ENCODE results near the gene C16orf90. TPM values are rescaled to one million over a fixed set of nuclear protein-coding genes. Genes with fewer than 3 reads are reported as not detected.

C16orf90 gene
- total RNA-seq, 2 experiments from 2014 or later, result not detected

DNA sequence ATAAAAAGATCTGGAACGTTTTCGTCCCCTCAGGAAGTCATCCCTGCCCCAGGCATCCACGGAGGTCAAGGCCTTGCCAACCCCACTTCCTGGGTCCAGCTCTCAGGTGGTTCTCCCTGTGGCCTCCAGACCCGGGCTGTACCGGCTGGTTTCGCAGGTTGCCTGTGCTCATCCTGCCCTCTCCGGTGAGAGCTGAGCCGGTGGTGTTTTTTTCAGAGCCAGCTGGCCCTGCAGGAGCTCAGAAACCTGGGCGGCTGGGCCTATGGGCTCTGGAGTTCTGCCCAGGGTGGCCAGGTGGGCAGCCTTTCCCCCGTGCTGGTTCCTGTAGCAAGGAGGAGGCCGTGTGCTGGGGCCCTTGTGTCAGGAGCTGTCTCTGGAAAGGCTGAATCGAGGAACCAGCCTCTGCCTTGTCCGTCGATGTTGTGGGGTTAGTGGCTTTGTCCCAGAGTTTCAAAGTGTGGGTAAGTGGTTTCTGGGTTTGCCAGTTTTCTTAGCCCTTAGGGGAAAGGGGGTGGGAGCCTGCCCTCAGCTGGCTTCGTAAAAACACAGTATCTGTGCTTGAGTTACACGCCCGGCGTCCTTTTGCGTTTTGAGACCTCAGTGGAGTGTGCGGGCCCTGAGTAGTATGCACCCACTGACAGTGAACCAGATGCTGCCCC, 23.6 kb downstream of the C16orf90 start:
- Mint-ChIP-seq H3K9me3 (ENCODE audit: low read depth) (no peaks in the 10 kb centered on the region), H3K27ac (no peak overlapping the region), H3K27me3 (no peaks in the 10 kb centered on the region), H3K4me1 (peaks cover 33% of the 10 kb centered on the region), H3K4me3 (no peak overlapping the region), H3K36me3 (ENCODE audit: low read depth) (peaks cover 11% of the 10 kb centered on the region)
- intact Hi-C loops (cut with DNase I, micrococcal nuclease), result no loop called here
- ATAC-seq (no peak), DNase-seq (no peak)
- POLR2A ChIA-PET, result no interaction called here
- CTCF ChIA-PET, result interaction anchor here (0.5 to 0.7 kb wide), 2 partner anchors 24 to 135 kb away, joined by 3 to 6 read pairs; no protein-coding TSS in a partner anchor

DNA sequence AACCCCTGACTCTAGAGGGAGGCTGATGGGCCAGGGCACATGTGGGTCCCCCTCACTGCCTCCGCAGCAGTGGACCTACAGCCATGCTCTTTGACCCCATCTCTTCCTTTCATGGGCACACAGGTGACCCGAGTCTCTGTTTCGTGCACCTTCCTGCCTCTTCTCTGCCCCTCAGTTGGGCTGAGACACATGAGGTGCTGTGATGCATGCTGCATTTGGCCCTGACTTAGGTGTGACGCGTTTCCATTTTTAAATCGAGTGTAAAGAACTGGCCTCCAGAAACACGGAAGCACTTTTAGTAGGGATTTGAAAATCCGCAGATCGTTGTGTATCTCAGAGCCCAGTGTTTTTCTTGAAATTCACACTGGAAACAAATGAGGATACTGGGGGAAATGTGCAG, 24.6 kb downstream of the C16orf90 start:
- POLR2A ChIA-PET, result no interaction called here

DNA sequence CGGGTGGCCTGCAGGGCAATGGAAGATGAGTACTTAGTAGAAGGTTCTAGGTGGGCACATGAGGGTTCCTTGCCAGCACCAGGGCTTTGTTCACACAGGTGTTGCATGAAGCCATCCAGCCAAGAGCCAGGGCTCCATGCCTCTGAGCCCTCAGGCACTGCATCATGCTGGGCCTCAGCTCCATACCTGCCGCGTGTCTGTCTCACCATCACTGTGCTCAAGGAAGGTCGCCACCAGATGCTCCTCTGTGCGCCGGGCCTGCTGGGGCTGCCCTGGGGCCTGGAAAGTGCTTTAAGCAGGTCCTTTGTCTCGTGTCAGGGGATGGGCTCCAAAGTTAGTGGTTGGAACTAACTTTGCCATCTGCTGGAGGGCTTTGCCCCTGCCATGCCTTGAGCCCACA, 25.6 kb downstream of the C16orf90 start:
- peaks cover 45% of the 10 kb centered on the region for H3K4me1 Mint-ChIP-seq
- CTCF ChIA-PET, result no interaction called here
- no peak overlapping the region for H3K4me3 Mint-ChIP-seq
- H3K27me3 Mint-ChIP-seq, result no peaks in the 10 kb centered on the region
- ATAC-seq (no peak), DNase-seq (no peak)
- no peaks in the 10 kb centered on the region for H3K9me3 Mint-ChIP-seq (ENCODE audit: low read depth)
- POLR2A ChIA-PET, result no interaction called here
- peaks cover 26% of the 10 kb centered on the region for H3K36me3 Mint-ChIP-seq (ENCODE audit: low read depth)
- intact Hi-C loops (cut with DNase I, micrococcal nuclease), result no loop called here
- H3K27ac Mint-ChIP-seq, result no peak overlapping the region

More for the DNA sequence above, 24.6 kb downstream of the C16orf90 start:
- Mint-ChIP-seq H3K9me3 (ENCODE audit: low read depth) (no peaks in the 10 kb centered on the region), H3K36me3 (ENCODE audit: low read depth) (peaks cover 21% of the 10 kb centered on the region), H3K27me3 (no peaks in the 10 kb centered on the region), H3K4me1 (peaks cover 41% of the 10 kb centered on the region), H3K4me3 (no peak overlapping the region), H3K27ac (no peak overlapping the region)
- intact Hi-C loops (cut with DNase I, micrococcal nuclease), result no loop called here
- ATAC-seq (no peak), DNase-seq (no peak)
- CTCF ChIA-PET, result no interaction called here

DNA sequence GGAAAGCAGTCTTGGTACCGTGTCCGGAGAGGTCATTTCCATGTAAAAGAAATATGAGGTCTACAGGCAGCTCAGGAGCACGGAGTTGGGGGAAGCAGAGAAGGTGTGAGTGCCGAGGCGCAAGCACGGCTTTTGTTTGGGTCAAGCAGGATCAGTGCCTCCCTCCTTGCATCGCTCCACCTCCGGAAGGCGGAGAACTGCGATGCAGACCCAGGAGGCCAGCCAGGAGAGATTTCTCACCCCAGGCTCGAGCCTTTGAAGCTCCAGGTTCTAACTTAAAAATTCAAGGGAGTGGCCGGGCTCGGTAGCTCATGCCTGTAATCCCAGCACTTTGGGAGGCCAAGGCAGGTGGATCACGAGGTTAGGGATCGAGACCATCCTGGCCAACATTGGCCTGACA, 26.8 kb downstream of the C16orf90 start:
- CTCF ChIA-PET, result interaction anchor here (0.6 kb wide), 2 partner anchors 12 to 106 kb away, joined by 3 to 5 read pairs; no protein-coding TSS in a partner anchor
- Mint-ChIP-seq H3K27me3 (no peaks in the 10 kb centered on the region), H3K27ac (peak overlapping the region; percentile 51), H3K9me3 (ENCODE audit: low read depth) (no peaks in the 10 kb centered on the region), H3K36me3 (ENCODE audit: low read depth) (peaks cover 28% of the 10 kb centered on the region), H3K4me1 (peaks cover 55% of the 10 kb centered on the region), H3K4me3 (no peak overlapping the region)
- intact Hi-C loops (cut with DNase I, micrococcal nuclease), result no loop called here
- POLR2A ChIA-PET, result no interaction called here
- no peak for DNase-seq
- ATAC-seq, result no peak

DNA sequence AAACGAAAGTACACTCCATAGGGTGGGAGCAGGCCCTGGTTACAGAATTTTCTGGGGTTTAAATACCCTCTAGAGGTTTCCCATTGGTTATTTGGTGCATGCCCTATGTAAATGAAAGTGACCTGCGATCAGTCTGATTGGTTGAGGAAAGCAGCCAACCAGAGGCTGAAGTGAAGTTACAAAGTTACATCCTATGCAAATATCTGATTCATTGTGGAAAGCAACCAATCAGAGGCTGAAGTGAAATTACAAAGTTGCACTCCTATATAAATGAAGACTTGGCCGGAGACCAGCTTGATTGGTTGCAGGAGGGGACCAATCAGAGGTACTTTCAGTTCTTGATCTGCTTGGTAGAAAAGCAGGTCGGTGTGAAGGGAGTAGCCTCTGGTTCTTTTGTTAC, 27.4 kb downstream of the C16orf90 start:
- peak; percentile 69 for ATAC-seq
- Mint-ChIP-seq H3K4me1 (peaks cover 50% of the 10 kb centered on the region), H3K36me3 (ENCODE audit: low read depth) (peaks cover 24% of the 10 kb centered on the region), H3K27ac (peak overlapping the region; percentile 51), H3K27me3 (no peaks in the 10 kb centered on the region), H3K9me3 (ENCODE audit: low read depth) (no peaks in the 10 kb centered on the region), H3K4me3 (no peak overlapping the region)
- DNase-seq, result peak; percentile 26
- POLR2A ChIA-PET, result interaction anchor here (0.6 kb wide), 1 partner anchor 464 kb away, joined by 3 read pairs; no protein-coding TSS in a partner anchor
- intact Hi-C loops (cut with DNase I, micrococcal nuclease), result no loop called here
- CTCF ChIA-PET, result interaction anchor here (0.6 kb wide), 1 partner anchor 12 kb away, joined by 3 read pairs; no protein-coding TSS in a partner anchor

DNA sequence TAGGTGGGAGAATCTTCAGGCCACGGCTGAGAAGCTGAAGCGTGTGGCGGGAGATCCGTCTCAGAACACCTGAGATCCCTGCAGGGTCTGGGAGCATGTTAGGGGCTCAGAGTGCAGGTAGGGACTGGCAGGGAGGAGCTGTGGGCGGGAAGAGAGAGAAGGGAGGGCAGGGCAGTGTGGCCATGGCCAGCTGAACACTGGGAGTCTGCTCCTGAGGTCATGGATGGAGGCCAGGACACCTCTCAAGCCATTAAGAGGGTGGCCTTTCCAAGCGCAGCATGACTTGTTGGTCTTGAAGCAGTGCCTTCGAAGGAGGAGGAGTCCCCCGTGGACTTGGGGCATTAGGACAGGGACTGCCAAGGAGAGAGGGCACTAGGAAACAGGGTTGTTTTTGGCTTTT, 28.1 kb downstream of the C16orf90 start:
- peaks cover 18% of the 10 kb centered on the region for H3K36me3 Mint-ChIP-seq (ENCODE audit: low read depth)
- ChIA-PET CTCF (no interaction called here), POLR2A (no interaction called here)
- no peak overlapping the region for H3K27ac Mint-ChIP-seq
- H3K4me1 Mint-ChIP-seq, result peaks cover 46% of the 10 kb centered on the region
- DNase-seq (no peak), ATAC-seq (no peak)
- H3K9me3 Mint-ChIP-seq (ENCODE audit: low read depth), result no peaks in the 10 kb centered on the region
- H3K27me3 Mint-ChIP-seq, result no peaks in the 10 kb centered on the region
- intact Hi-C loops (cut with DNase I, micrococcal nuclease), result no loop called here
- no peak overlapping the region for H3K4me3 Mint-ChIP-seq

DNA sequence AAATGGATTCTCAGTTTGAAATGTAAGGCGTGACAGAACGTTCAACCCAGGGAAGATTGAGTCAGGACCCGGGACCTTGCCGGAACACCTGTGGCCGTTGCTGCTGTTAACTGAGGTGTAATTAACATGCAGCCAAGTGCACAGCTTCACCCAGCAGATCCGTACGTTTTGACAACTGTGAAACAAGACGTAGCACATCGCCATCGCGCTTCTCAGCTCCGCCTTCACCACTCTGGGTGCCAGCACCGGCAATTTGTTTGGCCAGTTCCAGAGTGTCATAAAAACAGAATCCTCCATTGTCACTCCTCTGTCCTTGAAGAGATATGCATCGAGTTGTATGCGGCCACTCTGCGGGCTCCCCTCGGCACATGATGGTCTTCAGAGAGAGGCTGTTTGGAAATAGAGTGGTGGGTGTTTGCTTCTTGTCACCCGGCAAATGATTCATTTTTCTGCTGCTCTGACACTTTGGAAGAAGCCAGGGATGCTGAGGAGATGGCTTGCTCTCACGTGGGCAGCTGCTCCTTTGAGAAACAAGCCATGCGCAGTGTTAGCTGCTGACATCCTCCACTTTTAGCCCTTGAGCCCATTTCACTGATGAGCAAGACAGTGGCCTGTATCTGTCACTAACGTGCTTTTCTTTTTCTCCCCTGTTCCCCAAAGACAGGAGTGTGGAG, 29.2 kb downstream of the C16orf90 start:
- ChIA-PET POLR2A (no interaction called here), CTCF (no interaction called here)
- H3K36me3 Mint-ChIP-seq (ENCODE audit: low read depth), result peaks cover 18% of the 10 kb centered on the region
- H3K27ac Mint-ChIP-seq, result peak overlapping the region; percentile 24
- H3K4me1 Mint-ChIP-seq, result peaks cover 53% of the 10 kb centered on the region
- ATAC-seq, result no peak
- no peak for DNase-seq
- no peaks in the 10 kb centered on the region for H3K9me3 Mint-ChIP-seq (ENCODE audit: low read depth)
- H3K27me3 Mint-ChIP-seq, result no peaks in the 10 kb centered on the region
- intact Hi-C loops (cut with DNase I, micrococcal nuclease), result no loop called here
- H3K4me3 Mint-ChIP-seq, result no peak overlapping the region

DNA sequence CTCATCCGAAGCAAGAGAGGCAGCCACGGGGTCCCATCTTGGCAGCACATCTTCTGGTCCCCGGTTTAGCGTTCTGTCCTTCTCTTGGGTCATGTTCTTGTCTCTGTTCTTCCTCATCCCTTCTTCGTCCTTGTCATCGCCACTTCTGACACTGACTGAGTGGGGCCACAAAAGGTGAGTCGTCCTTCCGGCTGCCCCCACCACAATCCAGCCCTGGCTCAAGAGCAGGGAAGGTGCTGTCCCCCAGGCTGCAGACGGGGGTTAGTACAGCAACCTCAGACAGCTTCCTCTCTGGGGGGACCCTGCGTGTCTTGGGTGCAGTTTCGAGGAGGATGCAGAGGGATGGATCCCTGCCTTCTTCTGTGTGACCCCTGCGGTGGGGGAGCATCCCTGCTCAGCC, 30.0 kb downstream of the C16orf90 start:
- no peaks in the 10 kb centered on the region for H3K27me3 Mint-ChIP-seq
- ChIA-PET POLR2A (no interaction called here), CTCF (no interaction called here)
- ATAC-seq (no peak), DNase-seq (no peak)
- H3K27ac Mint-ChIP-seq, result peak overlapping the region; percentile 31
- peaks cover 18% of the 10 kb centered on the region for H3K36me3 Mint-ChIP-seq (ENCODE audit: low read depth)
- no peaks in the 10 kb centered on the region for H3K9me3 Mint-ChIP-seq (ENCODE audit: low read depth)
- peaks cover 61% of the 10 kb centered on the region for H3K4me1 Mint-ChIP-seq
- intact Hi-C loops (cut with DNase I, micrococcal nuclease), result no loop called here
- no peak overlapping the region for H3K4me3 Mint-ChIP-seq

DNA sequence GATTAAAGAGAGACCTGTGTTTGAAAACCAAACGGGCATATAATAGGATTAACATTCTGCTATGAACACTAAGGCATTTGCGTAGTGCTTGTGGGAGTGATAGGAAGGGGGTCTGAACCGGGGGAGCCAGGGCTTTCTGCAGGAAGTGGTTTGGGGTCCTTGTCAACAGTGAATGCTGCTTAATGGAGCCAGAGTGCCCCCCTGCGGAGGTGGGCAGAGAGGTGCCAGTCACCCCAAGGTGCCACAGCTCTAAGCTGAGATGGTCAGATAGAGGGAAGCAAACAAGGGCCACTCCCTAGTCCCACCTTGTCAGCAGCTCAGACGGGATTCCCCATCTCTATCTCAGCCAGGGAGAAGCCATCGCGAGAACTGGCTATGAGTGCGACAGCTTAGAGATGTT, 34.1 kb downstream of the C16orf90 start:
- no peak for ATAC-seq
- Mint-ChIP-seq H3K27ac (no peak overlapping the region), H3K36me3 (ENCODE audit: low read depth) (peaks cover 11% of the 10 kb centered on the region), H3K4me1 (peaks cover 59% of the 10 kb centered on the region), H3K27me3 (no peaks in the 10 kb centered on the region), H3K4me3 (no peak overlapping the region), H3K9me3 (ENCODE audit: low read depth) (no peaks in the 10 kb centered on the region)
- POLR2A ChIA-PET, result no interaction called here
- DNase-seq, result peak; percentile 59
- intact Hi-C loops (cut with DNase I, micrococcal nuclease), result loop anchor here in 1 of 2 experiments (5.0 kb wide), 1 partner anchor 269 kb away; no protein-coding TSS in a partner anchor
- CTCF ChIA-PET, result interaction anchor here (0.6 kb wide), 1 partner anchor 252 kb away, joined by 3 read pairs; no protein-coding TSS in a partner anchor

DNA sequence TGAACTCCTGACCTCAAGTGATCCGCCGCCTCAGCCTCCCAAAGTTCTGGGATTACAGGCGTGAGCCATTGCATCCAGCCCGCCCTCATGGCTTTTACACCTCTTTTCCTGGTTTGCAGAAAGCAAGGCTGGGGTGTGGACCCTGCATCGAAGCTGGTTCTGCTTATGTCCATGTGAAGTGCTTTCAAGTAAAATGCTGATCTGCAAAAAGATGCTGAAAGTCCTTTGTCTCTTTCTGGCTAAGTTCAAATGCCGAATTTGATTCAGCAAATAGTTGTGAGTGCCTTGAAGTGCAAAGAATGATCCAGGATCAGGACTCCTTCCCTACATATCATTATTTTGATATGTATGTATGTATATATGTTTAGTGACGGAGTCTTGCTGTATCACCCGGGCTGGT, 34.7 kb downstream of the C16orf90 start:
- Mint-ChIP-seq H3K36me3 (ENCODE audit: low read depth) (peaks cover 6% of the 10 kb centered on the region), H3K27me3 (no peaks in the 10 kb centered on the region), H3K4me1 (peaks cover 56% of the 10 kb centered on the region), H3K9me3 (ENCODE audit: low read depth) (no peaks in the 10 kb centered on the region), H3K4me3 (no peak overlapping the region), H3K27ac (no peak overlapping the region)
- POLR2A ChIA-PET, result no interaction called here
- CTCF ChIA-PET, result no interaction called here
- ATAC-seq, result no peak
- DNase-seq, result no peak
- intact Hi-C loops (cut with DNase I, micrococcal nuclease), result loop anchor here in 1 of 2 experiments (5.0 kb wide), 1 partner anchor 268 kb away; no protein-coding TSS in a partner anchor

DNA sequence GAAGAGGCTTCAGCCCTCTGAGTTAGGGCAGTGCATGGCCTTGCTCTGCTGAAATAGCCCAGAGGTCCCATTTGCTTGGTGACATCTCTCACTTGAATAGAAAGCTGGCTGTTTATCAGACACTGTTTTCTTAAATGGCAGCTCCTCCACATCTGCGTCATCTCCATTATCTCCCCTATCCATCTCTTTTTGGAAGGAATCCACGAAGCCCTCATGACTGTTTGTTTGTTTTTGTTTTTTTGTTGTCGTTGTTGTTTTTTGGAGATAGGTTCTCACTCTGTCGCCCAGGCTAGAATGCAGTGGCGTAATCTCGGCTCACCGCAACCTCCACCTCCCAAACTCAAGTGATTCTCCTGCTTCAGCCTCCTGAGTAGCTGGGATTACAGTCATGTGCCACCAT, 35.2 kb downstream of the C16orf90 start:
- intact Hi-C loops (cut with DNase I, micrococcal nuclease), result loop anchor here in 1 of 2 experiments (5.0 kb wide), 1 partner anchor 268 kb away; no protein-coding TSS in a partner anchor
- Mint-ChIP-seq H3K9me3 (ENCODE audit: low read depth) (no peaks in the 10 kb centered on the region), H3K4me3 (no peak overlapping the region), H3K4me1 (peaks cover 52% of the 10 kb centered on the region), H3K27ac (peak overlapping the region; percentile 86), H3K36me3 (ENCODE audit: low read depth) (peaks cover 2% of the 10 kb centered on the region), H3K27me3 (no peaks in the 10 kb centered on the region)
- DNase-seq (no peak), ATAC-seq (no peak)
- CTCF ChIA-PET, result no interaction called here
- POLR2A ChIA-PET, result no interaction called here

Data from activated CD4-positive, alpha-beta T cell treated with anti-CD3 and anti-CD28 coated beads for 36 hours (primary cell).